NCI-H526 (cell line): ENCODE results near the gene GGT5.
"Not testable (repeated sequence)": the region's sequence is repeated elsewhere in the genome, so short reads cannot be mapped to it uniquely, and the experiment has no call there.

Source experiments
- DNase-seq, 2 experiments: peaks; one replicate each; lab custom pipeline; 2025; lab: John Stamatoyannopoulos, UW

Gene GGT5

GRCh38 chr22:24263479-24263878 lies 18.6 kb upstream of the GGT5 start:
- not testable (repeated sequence) for DNase-seq

- DNase-seq, result not testable (repeated sequence)
These were observed 17.4 kb upstream of the GGT5 start for GRCh38 chr22:24262185-24262749.

- peak in 1 of 2 experiments; percentile 65 for DNase-seq
These were observed 14.6 kb upstream of the GGT5 start for GRCh38 chr22:24259459-24259858.

- DNase-seq, result not testable (repeated sequence)
These were observed 11.9 kb upstream of the GGT5 start for GRCh38 chr22:24256736-24257135.

- not testable (repeated sequence) for DNase-seq
These were observed 11.3 kb upstream of the GGT5 start for GRCh38 chr22:24256136-24256535.

- DNase-seq, result not testable (repeated sequence)
These were observed 8.2 kb upstream of the GGT5 start for GRCh38 chr22:24253126-24253525.

GRCh38 chr22:24251286-24251685 lies 6.4 kb upstream of the GGT5 start:
- DNase-seq, result not testable (repeated sequence)

GRCh38 chr22:24249413-24249812 lies 4.5 kb upstream of the GGT5 start:
- DNase-seq, result not testable (repeated sequence)

GRCh38 chr22:24248611-24249010 lies 3.7 kb upstream of the GGT5 start:
- DNase-seq, result not testable (repeated sequence)

- peak in 1 of 2 experiments; percentile 57 for DNase-seq
These were observed 2.9 kb upstream of the GGT5 start for GRCh38 chr22:24247564-24248344.

GRCh38 chr22:24247011-24247507 lies 2.2 kb upstream of the GGT5 start:
- DNase-seq, result no peak

- not testable (repeated sequence) for DNase-seq
These were observed 991 bp upstream of the GGT5 start for GRCh38 chr22:24245584-24246561.

- DNase-seq, result no peak
These were observed 616 bp downstream of the GGT5 start for GRCh38 chr22:24244144-24244787.

- not testable (repeated sequence) for DNase-seq
These were observed 1.5 kb downstream of the GGT5 start for GRCh38 chr22:24243417-24243816.

- not testable (repeated sequence) for DNase-seq
These were observed 3.7 kb downstream of the GGT5 start for GRCh38 chr22:24240985-24241692.

GRCh38 chr22:24240381-24240780 lies 4.5 kb downstream of the GGT5 start:
- no peak for DNase-seq

GRCh38 chr22:24238101-24238694 lies 6.7 kb downstream of the GGT5 start:
- not testable (repeated sequence) for DNase-seq

GRCh38 chr22:24236656-24237055 lies 8.2 kb downstream of the GGT5 start:
- no peak for DNase-seq

- DNase-seq, result no peak
These were observed 9.6 kb downstream of the GGT5 start for GRCh38 chr22:24235315-24235714.

GRCh38 chr22:24233816-24234215 lies 11.1 kb downstream of the GGT5 start:
- DNase-seq, result no peak

GRCh38 chr22:24233235-24233634 lies 11.6 kb downstream of the GGT5 start:
- DNase-seq, result no peak
